IMR-90 (cell line): ENCODE results near the gene MALSU1. TPM values are rescaled to one million over a fixed set of nuclear protein-coding genes. Genes with fewer than 3 reads are reported as not detected.
A peak's percentile ranks its signal among the peaks of the same experiment; 100 is the strongest.

ENCODE experiments used
- ATAC-seq: fragments of 200-7000 bp; cut with Tn5 transposase; 2 replicates; pipeline ENCODE4 v1.9.1; 2020; ENCODE audit warnings: low read depth, mild to moderate bottlenecking, moderate library complexity
- BruUV-seq: library from RNA; stranded (reverse); fragments of 400-500 nt; replicated peaks from 2 replicates; lab custom pipeline; 2021; lab: Mats Ljungman, UMichigan
- CTCF ChIA-PET: fragments of 300-600 bp; formaldehyde crosslinking; extraction: SDS; loops from one replicate; lab custom pipeline; 2021; ENCODE audit warnings: antibody characterized with exemption; lab: Yijun Ruan, JAX
- POLR2A ChIA-PET: fragments of 300-600 bp; sonication (Branson Sonifier 250); formaldehyde crosslinking; loops from one replicate; lab custom pipeline; 2022; ENCODE audit warnings: antibody characterized with exemption; ENCODE audit not compliant: unreplicated experiment; lab: Charles Lee
- DNase-seq: peaks from one replicate; pipeline ENCODE4 v3.0.0; 2013
- H2AFZ ChIP-seq: replicated peaks from 2 replicates; pipeline ENCODE3; 2013; ENCODE audit warnings: low read length, mild to moderate bottlenecking; ENCODE audit not compliant: poor library complexity
- H2AK5ac ChIP-seq: 2 replicates; pipeline ENCODE4 v1.6.1; 2013; ENCODE audit warnings: low read depth, low read length, inconsistent platforms
- H2AK9ac ChIP-seq: replicated peaks from 2 replicates; pipeline ENCODE3; 2013; ENCODE audit warnings: mild to moderate bottlenecking, low read depth, low read length, moderate library complexity; ENCODE audit not compliant: poor library complexity
- H2BK120ac ChIP-seq: 2 replicates; pipeline ENCODE4 v1.6.1; 2013; ENCODE audit warnings: low read depth, low read length, inconsistent platforms
- H2BK15ac ChIP-seq: 3 replicates; pipeline ENCODE4 v1.6.1; 2013; ENCODE audit warnings: low read depth, low read length, inconsistent platforms
- H2BK20ac ChIP-seq: 2 replicates; pipeline ENCODE4 v1.6.1; 2013; ENCODE audit warnings: low read depth, mild to moderate bottlenecking, inconsistent platforms, low read length, moderate library complexity
- H2BK5ac ChIP-seq: 2 replicates; pipeline ENCODE4 v1.6.1; 2013; ENCODE audit warnings: mild to moderate bottlenecking, low read depth, low read length, inconsistent platforms; ENCODE audit not compliant: poor library complexity, severe bottlenecking
- H3K14ac ChIP-seq: replicated peaks from 2 replicates; pipeline ENCODE4 v1.6.1; 2013; ENCODE audit warnings: low read depth, low read length, inconsistent platforms
- H3K18ac ChIP-seq: 2 replicates; pipeline ENCODE4 v1.6.1; 2013; ENCODE audit warnings: low read depth, low read length, control low read depth
- H3K23ac ChIP-seq: 2 replicates; pipeline ENCODE4 v1.6.1; 2013; ENCODE audit warnings: low read depth, low read length, inconsistent platforms
- H3K27ac ChIP-seq: 2 replicates; pipeline ENCODE4 v1.5.1; 2013; ENCODE audit warnings: mild to moderate bottlenecking, control low read depth, low read length; ENCODE audit not compliant: insufficient read depth
- H3K27me3 ChIP-seq: 2 replicates; pipeline ENCODE4 v1.6.1; 2013; ENCODE audit warnings: low read length; ENCODE audit not compliant: control insufficient read depth, insufficient read depth
- H3K36me3 ChIP-seq: 2 replicates; pipeline ENCODE4 v1.6.1; 2013; ENCODE audit warnings: low read length, mixed read lengths; ENCODE audit not compliant: control insufficient read depth, insufficient read depth
- H3K4ac ChIP-seq: 2 replicates; pipeline ENCODE4 v1.6.1; 2013; ENCODE audit warnings: low read depth, low read length, inconsistent platforms
- H3K4me1 ChIP-seq: 2 replicates; pipeline ENCODE4 v1.6.1; 2013; ENCODE audit warnings: low read length, mixed read lengths; ENCODE audit not compliant: control insufficient read depth, insufficient read depth
- H3K4me2 ChIP-seq: 2 replicates; pipeline ENCODE4 v1.6.1; 2013; ENCODE audit warnings: low read depth, mild to moderate bottlenecking, control low read depth, low read length, moderate library complexity
- H3K4me3 ChIP-seq: 2 replicates; pipeline ENCODE4 v1.5.1; 2013; ENCODE audit warnings: low read depth, mild to moderate bottlenecking, control low read depth, low read length, moderate library complexity; ENCODE audit not compliant: insufficient read depth
- H3K56ac ChIP-seq: 2 replicates; pipeline ENCODE4 v1.6.1; 2013; ENCODE audit warnings: low read length, inconsistent platforms; ENCODE audit not compliant: insufficient read depth; ENCODE audit errors: extremely low read depth
- H3K79me1 ChIP-seq, 2 experiments: 2 replicates each; pipeline ENCODE4 v1.6.1; 2013; ENCODE audit warnings: low read length in 2 of 2, inconsistent platforms in 1 of 2, low read depth in 1 of 2
- H3K9ac ChIP-seq: 2 replicates; pipeline ENCODE4 v1.6.1; 2013; ENCODE audit warnings: low read depth, low read length, control low read depth
- H3K9me1 ChIP-seq: 2 replicates; pipeline ENCODE4 v1.6.1; 2013; ENCODE audit warnings: low read length, inconsistent platforms; ENCODE audit not compliant: insufficient read depth
- H3K9me3 ChIP-seq: 2 replicates; pipeline ENCODE4 v1.6.1; 2013; ENCODE audit warnings: low read length; ENCODE audit not compliant: control insufficient read depth, insufficient read depth
- H4K20me1 ChIP-seq: 2 replicates; pipeline ENCODE4 v1.6.1; 2013; ENCODE audit warnings: low read length, inconsistent platforms; ENCODE audit not compliant: insufficient read depth
- H4K5ac ChIP-seq: 2 replicates; pipeline ENCODE4 v1.6.1; 2013; ENCODE audit warnings: mild to moderate bottlenecking, low read depth, low read length, control low read depth
- H4K8ac ChIP-seq, 2 experiments: 2 replicates each; pipeline ENCODE4 v1.6.1; 2013; ENCODE audit warnings: low read depth in 2 of 2, low read length in 2 of 2, control low read depth in 1 of 2, inconsistent platforms in 1 of 2
- H4K91ac ChIP-seq: 2 replicates; pipeline ENCODE4 v1.6.1; 2013; ENCODE audit warnings: low read depth, low read length, inconsistent platforms; ENCODE audit not compliant: insufficient read depth
- BHLHE40 ChIP-seq: fragments of 150-350 bp; IDR thresholded peaks from 2 replicates; pipeline ENCODE4 v1.6.1; 2016; ENCODE audit warnings: mild to moderate bottlenecking, low read depth, low read length
- CEBPB ChIP-seq: IDR thresholded peaks from 2 replicates; pipeline ENCODE4 v1.6.1; 2012; ENCODE audit warnings: low read depth, low read length, improper control_type of control experiment
- CHD1 ChIP-seq: IDR thresholded peaks from 2 replicates; pipeline ENCODE4 v1.6.1; 2012; ENCODE audit warnings: low read depth, low read length, improper control_type of control experiment
- ELK1 ChIP-seq: fragments of 150-350 bp; IDR thresholded peaks from 2 replicates; pipeline ENCODE4 v1.6.1; 2016; ENCODE audit warnings: low read depth, mild to moderate bottlenecking, low read length, moderate library complexity, borderline replicate concordance
- FOS ChIP-seq: fragments of 150-350 bp; IDR thresholded peaks from 2 replicates; pipeline ENCODE4 v1.6.1; 2016; ENCODE audit warnings: low read depth, low read length
- MAFK ChIP-seq: IDR thresholded peaks from 2 replicates; pipeline ENCODE4 v1.6.1; 2012; ENCODE audit warnings: low read depth, low read length, improper control_type of control experiment
- MAZ ChIP-seq: IDR thresholded peaks from 2 replicates; pipeline ENCODE4 v1.6.1; 2012; ENCODE audit warnings: low read depth, mild to moderate bottlenecking, low read length, improper control_type of control experiment, moderate library complexity, borderline replicate concordance
- MXI1 ChIP-seq: IDR thresholded peaks from 2 replicates; pipeline ENCODE4 v1.6.1; 2012; ENCODE audit warnings: low read depth, mild to moderate bottlenecking, low read length, moderate library complexity, borderline replicate concordance
- NFE2L2 ChIP-seq: fragments of 150-350 bp; IDR thresholded peaks from 2 replicates; pipeline ENCODE4 v1.6.1; 2016; ENCODE audit warnings: low read depth, mild to moderate bottlenecking, low read length
- POLR2A ChIP-seq: IDR thresholded peaks from 2 replicates; pipeline ENCODE4 v1.6.1; 2012; ENCODE audit warnings: mild to moderate bottlenecking, low read depth, low read length
- RAD21 ChIP-seq: IDR thresholded peaks from 2 replicates; pipeline ENCODE4 v1.6.1; 2012; ENCODE audit warnings: low read length, improper control_type of control experiment
- RCOR1 ChIP-seq: IDR thresholded peaks from 2 replicates; pipeline ENCODE4 v1.6.1; 2012; ENCODE audit warnings: mild to moderate bottlenecking, low read length, improper control_type of control experiment; ENCODE audit not compliant: insufficient replicate concordance
- RFX5 ChIP-seq: IDR thresholded peaks from 2 replicates; pipeline ENCODE4 v1.8.0; 2012; ENCODE audit warnings: low read depth, mild to moderate bottlenecking, low read length, moderate library complexity
- SMC3 ChIP-seq: fragments of 150-350 bp; IDR thresholded peaks from 2 replicates; pipeline ENCODE4 v1.6.1; 2016; ENCODE audit warnings: low read depth, mild to moderate bottlenecking, antibody characterized with exemption, low read length, moderate library complexity
- USF2 ChIP-seq: fragments of 150-350 bp; IDR thresholded peaks from 2 replicates; pipeline ENCODE4 v1.6.1; 2017; ENCODE audit warnings: mild to moderate bottlenecking, antibody characterized with exemption, low read length, low read depth
- WGBS, 2 experiments: methylation state at CpG; one replicate each; pipeline versions ENCODE4 v1.1.5 to v1.1.7; 2013; ENCODE audit warnings: missing lambda C conversion rate in 2 of 2; ENCODE audit not compliant: insufficient read length in 1 of 2; ENCODE audit errors: extremely low coverage in 2 of 2; 5-methylcytosine and 5-hydroxymethylcytosine counted together
- dilution Hi-C: fragments of 300-500 bp; cut with HindIII; formaldehyde crosslinking; loops from one replicate; pipeline ENCODE4 v1.14.3; 2018; ENCODE audit warnings: low sequenced_read_pairs; ENCODE audit not compliant: unreplicated experiment
- in situ Hi-C: fragments of 300-500 bp; cut with MboI; formaldehyde crosslinking; loops from 3 replicates; pipeline ENCODE4 v1.14.3; 2019; ENCODE audit warnings: low sequenced_read_pairs, inconsistent platforms, mixed read lengths
- intact Hi-C: fragments of 100-400 bp; cut with micrococcal nuclease; formaldehyde crosslinking; loops from 2 replicates; pipeline ENCODE4 v1.10.0; 2022
- polyA plus RNA-seq, 3 experiments: library from polyadenylated mRNA; depleted of rRNA; stranded (reverse); fragments of >200 nt; gene quantifications; 2 replicates each; pipeline ENCODE4 v1.2.3, GENCODE V29; 2012; ENCODE audit warnings: low replicate concordance in 1 of 3
- total RNA-seq: library from RNA; depleted of rRNA; stranded (reverse); fragments of >200 nt; gene quantifications from 2 replicates; pipeline ENCODE4 v1.2.3, GENCODE V29; 2012
- TF ChIP-seq, protein P1 (sequence below): conservative IDR thresholded peaks from 2 replicates; pipeline ENCODE4 v1.5.1; 2012; ENCODE audit warnings: mild to moderate bottlenecking, low read depth, low read length, improper control_type of control experiment

Gene MALSU1
- total and polyA plus RNA-seq, 2 of the 4 experiments (the other 2 are of a cell fraction), result 30.5 to 36.0 TPM

DNA sequence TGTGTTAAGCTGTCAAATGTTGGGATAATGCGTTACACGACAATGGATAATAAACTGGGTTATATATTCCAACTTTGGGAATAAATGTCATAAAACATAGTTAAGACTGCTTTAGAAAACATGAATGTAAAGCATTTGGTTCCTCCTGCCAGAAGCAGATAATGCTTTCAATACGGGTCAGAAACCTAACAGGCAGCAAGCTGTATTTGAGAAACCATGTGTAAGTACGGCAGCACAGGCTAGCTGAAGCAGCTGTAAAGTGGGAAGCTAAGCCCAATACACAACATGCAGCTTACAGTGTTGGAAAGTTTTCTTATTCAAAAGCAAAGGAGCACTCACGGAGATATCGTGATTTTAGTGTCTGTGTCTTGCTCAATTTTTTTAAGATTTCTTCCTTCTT is 46.5 kb downstream of the MALSU1 start:
- peak overlapping the region; percentile 59 for H2BK5ac ChIP-seq
- no peak for ATAC-seq
- no peaks in the 10 kb centered on the region for H3K27me3 ChIP-seq
- H2BK120ac ChIP-seq, result peak overlapping the region; percentile 61
- H3K14ac ChIP-seq, result peak overlapping the region; percentile 56
- no peak overlapping the region for H3K56ac ChIP-seq
- WGBS, 2 experiments, result no CpG with 5 or more reads among the region's 6 CpGs
- BruUV-seq, result no TSS peak
- peak overlapping the region; percentile 74; the same call in 2 of the 3 replicates for H2BK15ac ChIP-seq
- H3K79me1 ChIP-seq, result peaks cover 19 to 64% of the 10 kb centered on the region in 2 experiments
- no peak overlapping the region for H3K4me3 ChIP-seq
- H3K9me3 ChIP-seq, result no peaks in the 10 kb centered on the region
- peaks cover 17% of the 10 kb centered on the region for H3K36me3 ChIP-seq
- intact Hi-C loops (no loop called here), dilution Hi-C loops (no loop called here), in situ Hi-C loops (no loop called here)
- H2BK20ac ChIP-seq, result peak overlapping the region; percentile 76; the same call in 1 of the 2 replicates
- no peak overlapping the region for H2AK5ac ChIP-seq
- H3K23ac ChIP-seq, result peak overlapping the region; percentile 14; the same call in 1 of the 2 replicates
- H3K4me1 ChIP-seq, result peaks cover 29% of the 10 kb centered on the region
- peak overlapping the region; percentile 0; the same call in 1 of the 2 replicates for H3K18ac ChIP-seq
- peak overlapping the region; percentile 28 for H2AK9ac ChIP-seq
- H2AFZ ChIP-seq, result no peak overlapping the region
- POLR2A ChIA-PET, result no interaction called here
- H3K27ac ChIP-seq, result no peak overlapping the region
- peak overlapping the region; percentile 59 for H4K91ac ChIP-seq
- TF ChIP-seq BHLHE40, result no peak
- TF ChIP-seq CEBPB, result no peak
- TF ChIP-seq MAFK, result no peak
- TF ChIP-seq MXI1, result no peak
- TF ChIP-seq NFE2L2, result no peak
- no peak for TF ChIP-seq CHD1
- TF ChIP-seq SMC3, result no peak
- TF ChIP-seq, protein P1, sequence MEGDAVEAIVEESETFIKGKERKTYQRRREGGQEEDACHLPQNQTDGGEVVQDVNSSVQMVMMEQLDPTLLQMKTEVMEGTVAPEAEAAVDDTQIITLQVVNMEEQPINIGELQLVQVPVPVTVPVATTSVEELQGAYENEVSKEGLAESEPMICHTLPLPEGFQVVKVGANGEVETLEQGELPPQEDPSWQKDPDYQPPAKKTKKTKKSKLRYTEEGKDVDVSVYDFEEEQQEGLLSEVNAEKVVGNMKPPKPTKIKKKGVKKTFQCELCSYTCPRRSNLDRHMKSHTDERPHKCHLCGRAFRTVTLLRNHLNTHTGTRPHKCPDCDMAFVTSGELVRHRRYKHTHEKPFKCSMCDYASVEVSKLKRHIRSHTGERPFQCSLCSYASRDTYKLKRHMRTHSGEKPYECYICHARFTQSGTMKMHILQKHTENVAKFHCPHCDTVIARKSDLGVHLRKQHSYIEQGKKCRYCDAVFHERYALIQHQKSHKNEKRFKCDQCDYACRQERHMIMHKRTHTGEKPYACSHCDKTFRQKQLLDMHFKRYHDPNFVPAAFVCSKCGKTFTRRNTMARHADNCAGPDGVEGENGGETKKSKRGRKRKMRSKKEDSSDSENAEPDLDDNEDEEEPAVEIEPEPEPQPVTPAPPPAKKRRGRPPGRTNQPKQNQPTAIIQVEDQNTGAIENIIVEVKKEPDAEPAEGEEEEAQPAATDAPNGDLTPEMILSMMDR, result no peak
- TF ChIP-seq POLR2A, result no peak
- TF ChIP-seq ELK1, result no peak
- TF ChIP-seq RAD21, result no peak
- TF ChIP-seq RFX5, result no peak
- no peak for TF ChIP-seq RCOR1
- no peak for TF ChIP-seq FOS
- TF ChIP-seq MAZ, result no peak
- no peak for TF ChIP-seq USF2
- H3K9ac ChIP-seq, result no peak overlapping the region
- peaks cover 27% of the 10 kb centered on the region for H3K9me1 ChIP-seq
- CTCF ChIA-PET, result no interaction called here
- no peak overlapping the region for H4K8ac ChIP-seq
- H4K20me1 ChIP-seq, result peaks cover 4% of the 10 kb centered on the region; the same call in 1 of the 2 replicates
- peak overlapping the region; percentile 77; the same call in 1 of the 2 replicates for H3K4ac ChIP-seq
- no peak for DNase-seq
- no peak overlapping the region for H3K4me2 ChIP-seq
- H4K5ac ChIP-seq, result peak overlapping the region; percentile 64; the same call in 1 of the 2 replicates
